ENCODE measurements around the gene HINT1. TPM values are rescaled to one million over a fixed set of nuclear protein-coding genes. Genes with fewer than 3 reads are reported as not detected.

The HINT1 gene
- total and polyA plus RNA-seq, 9 of the 15 experiments (the other 6 are each of a cell fraction or from before 2014, with no cell fraction given) = 296 to 1,027 (median 500) TPM

DNA sequence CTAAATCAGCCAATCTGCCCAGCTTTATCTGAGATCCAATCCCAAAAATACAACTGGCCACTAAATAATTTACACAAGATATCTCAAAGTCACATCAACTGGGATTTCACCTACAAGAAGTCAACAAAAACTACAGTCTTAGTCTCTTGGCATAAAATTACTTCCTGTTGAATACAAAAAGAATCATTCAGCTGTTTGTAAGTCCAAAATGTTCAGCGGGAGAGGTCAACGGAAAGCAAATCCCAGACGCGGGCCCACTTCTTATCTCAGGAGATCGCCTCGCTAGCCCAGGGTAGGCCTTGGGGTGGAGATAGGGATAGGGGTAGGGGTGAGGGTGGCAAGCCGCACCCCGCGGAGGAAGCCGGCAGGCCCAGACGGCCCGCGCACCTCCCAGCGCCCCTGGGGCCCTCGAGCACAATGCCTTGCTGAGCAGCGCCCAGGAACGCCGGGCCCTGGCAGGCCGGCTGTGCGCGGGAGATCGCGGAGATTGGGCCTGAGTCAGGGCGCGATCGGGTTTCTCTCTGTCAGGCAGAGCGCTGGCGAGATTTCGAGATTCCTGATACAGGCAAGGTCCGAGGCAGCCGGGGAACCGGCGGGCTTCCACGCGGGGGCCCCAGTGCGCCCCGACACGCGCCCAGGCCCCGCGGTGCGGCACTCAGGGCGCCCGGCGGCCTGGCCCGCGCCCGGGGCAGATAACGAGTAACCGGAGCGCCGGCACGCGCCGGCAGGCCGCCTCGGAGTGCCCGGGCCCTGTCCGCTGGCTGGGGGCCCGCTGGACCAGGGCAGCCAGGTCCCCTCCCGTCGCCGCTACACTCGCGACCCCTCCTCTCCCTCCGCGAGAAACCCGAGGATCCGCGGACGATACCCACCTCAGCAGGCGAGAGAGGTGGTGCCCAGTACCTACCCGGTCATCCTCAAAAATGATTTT is 601 bp downstream of the HINT1 start (continued):
- TF ChIP-seq ZC3H4 (CRISPR knock-in tag; IDR thresholded peaks at IDR 0.05; ENCODE audit: borderline replicate concordance) (no peak), EGR1 (conservative IDR thresholded peaks at IDR 0.05) (no peak), NBN (IDR thresholded peaks at IDR 0.05; ENCODE audit: low read depth) (peak; percentile 51; the same call in 1 of the 2 replicates), HSF4 (CRISPR knock-in tag; IDR thresholded peaks at IDR 0.05; ENCODE audit: borderline replicate concordance) (no peak), FOXA3 (CRISPR knock-in tag; conservative IDR thresholded peaks at IDR 0.05 in 1 of 2, IDR thresholded peaks at IDR 0.05 in 1 of 2) (peak in 1 of 2 experiments; percentile 45; a peak in 1 of 4 replicates), TCF3 (CRISPR knock-in tag; IDR thresholded peaks at IDR 0.05) (no peak; the same call in 1 of the 2 replicates), SMAD1 (IDR thresholded peaks at IDR 0.05; ENCODE audit: low read depth, low read length, partially characterized antibody) (peak; percentile 49), ZZZ3 (IDR thresholded peaks at IDR 0.05) (peak; percentile 63; the same call in 1 of the 2 replicates), RB1 (IDR thresholded peaks at IDR 0.05; ENCODE audit: low read depth) (peak; percentile 100), SAFB (IDR thresholded peaks at IDR 0.05; ENCODE audit: borderline replicate concordance, low read depth, low read length) (peak; percentile 57; the same call in 1 of the 2 replicates)
- TF ChIP-seq, protein P1, sequence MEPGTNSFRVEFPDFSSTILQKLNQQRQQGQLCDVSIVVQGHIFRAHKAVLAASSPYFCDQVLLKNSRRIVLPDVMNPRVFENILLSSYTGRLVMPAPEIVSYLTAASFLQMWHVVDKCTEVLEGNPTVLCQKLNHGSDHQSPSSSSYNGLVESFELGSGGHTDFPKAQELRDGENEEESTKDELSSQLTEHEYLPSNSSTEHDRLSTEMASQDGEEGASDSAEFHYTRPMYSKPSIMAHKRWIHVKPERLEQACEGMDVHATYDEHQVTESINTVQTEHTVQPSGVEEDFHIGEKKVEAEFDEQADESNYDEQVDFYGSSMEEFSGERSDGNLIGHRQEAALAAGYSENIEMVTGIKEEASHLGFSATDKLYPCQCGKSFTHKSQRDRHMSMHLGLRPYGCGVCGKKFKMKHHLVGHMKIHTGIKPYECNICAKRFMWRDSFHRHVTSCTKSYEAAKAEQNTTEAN (CRISPR knock-in tag; IDR thresholded peaks at IDR 0.05) = peak; percentile 70; the same call in 1 of the 2 replicates
- TF ChIP-seq, protein P2, sequence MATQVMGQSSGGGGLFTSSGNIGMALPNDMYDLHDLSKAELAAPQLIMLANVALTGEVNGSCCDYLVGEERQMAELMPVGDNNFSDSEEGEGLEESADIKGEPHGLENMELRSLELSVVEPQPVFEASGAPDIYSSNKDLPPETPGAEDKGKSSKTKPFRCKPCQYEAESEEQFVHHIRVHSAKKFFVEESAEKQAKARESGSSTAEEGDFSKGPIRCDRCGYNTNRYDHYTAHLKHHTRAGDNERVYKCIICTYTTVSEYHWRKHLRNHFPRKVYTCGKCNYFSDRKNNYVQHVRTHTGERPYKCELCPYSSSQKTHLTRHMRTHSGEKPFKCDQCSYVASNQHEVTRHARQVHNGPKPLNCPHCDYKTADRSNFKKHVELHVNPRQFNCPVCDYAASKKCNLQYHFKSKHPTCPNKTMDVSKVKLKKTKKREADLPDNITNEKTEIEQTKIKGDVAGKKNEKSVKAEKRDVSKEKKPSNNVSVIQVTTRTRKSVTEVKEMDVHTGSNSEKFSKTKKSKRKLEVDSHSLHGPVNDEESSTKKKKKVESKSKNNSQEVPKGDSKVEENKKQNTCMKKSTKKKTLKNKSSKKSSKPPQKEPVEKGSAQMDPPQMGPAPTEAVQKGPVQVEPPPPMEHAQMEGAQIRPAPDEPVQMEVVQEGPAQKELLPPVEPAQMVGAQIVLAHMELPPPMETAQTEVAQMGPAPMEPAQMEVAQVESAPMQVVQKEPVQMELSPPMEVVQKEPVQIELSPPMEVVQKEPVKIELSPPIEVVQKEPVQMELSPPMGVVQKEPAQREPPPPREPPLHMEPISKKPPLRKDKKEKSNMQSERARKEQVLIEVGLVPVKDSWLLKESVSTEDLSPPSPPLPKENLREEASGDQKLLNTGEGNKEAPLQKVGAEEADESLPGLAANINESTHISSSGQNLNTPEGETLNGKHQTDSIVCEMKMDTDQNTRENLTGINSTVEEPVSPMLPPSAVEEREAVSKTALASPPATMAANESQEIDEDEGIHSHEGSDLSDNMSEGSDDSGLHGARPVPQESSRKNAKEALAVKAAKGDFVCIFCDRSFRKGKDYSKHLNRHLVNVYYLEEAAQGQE (IDR thresholded peaks at IDR 0.05; ENCODE audit: borderline replicate concordance) = peak; percentile 35; the same call in 1 of the 2 replicates
- TF ChIP-seq, protein P2 (CRISPR knock-in tag; IDR thresholded peaks at IDR 0.05; ENCODE audit: low read depth) = 0 out of 2 replicates have a peak, but pooled peaks have one; percentile 68
- TF ChIP-seq, protein P3, sequence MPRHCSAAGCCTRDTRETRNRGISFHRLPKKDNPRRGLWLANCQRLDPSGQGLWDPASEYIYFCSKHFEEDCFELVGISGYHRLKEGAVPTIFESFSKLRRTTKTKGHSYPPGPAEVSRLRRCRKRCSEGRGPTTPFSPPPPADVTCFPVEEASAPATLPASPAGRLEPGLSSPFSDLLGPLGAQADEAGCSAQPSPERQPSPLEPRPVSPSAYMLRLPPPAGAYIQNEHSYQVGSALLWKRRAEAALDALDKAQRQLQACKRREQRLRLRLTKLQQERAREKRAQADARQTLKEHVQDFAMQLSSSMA (CRISPR knock-in tag; IDR thresholded peaks at IDR 0.05) = no peak; the same call in 1 of the 2 replicates
- TF ChIP-seq, protein P4, sequence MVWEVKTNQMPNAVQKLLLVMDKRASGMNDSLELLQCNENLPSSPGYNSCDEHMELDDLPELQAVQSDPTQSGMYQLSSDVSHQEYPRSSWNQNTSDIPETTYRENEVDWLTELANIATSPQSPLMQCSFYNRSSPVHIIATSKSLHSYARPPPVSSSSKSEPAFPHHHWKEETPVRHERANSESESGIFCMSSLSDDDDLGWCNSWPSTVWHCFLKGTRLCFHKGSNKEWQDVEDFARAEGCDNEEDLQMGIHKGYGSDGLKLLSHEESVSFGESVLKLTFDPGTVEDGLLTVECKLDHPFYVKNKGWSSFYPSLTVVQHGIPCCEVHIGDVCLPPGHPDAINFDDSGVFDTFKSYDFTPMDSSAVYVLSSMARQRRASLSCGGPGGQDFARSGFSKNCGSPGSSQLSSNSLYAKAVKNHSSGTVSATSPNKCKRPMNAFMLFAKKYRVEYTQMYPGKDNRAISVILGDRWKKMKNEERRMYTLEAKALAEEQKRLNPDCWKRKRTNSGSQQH (CRISPR knock-in tag; IDR thresholded peaks at IDR 0.05) = 0 out of 2 replicates have a peak, but pooled peaks have one; percentile 36

All from K562 (cell line).